T-cell (primary cell): Measurements from ENCODE around the gene PER2. TPM values are rescaled to one million over a fixed set of nuclear protein-coding genes. Genes with fewer than 3 reads are reported as not detected.

Source experiments
- ATAC-seq, 4 experiments: fragments of 200-7000 bp in 3 of 4; fragments of 150-1000 bp in 1 of 4; cut with Tn5 transposase; replicated peaks in 1 of 4; 1 replicate in 3 of 4; 2 replicates in 1 of 4; pipeline ENCODE4 v1.10.0; 2021; ENCODE audit warnings: moderate library complexity in 3 of 4, mild to moderate bottlenecking in 2 of 4, moderate number of reproducible peaks in 1 of 4
- CTCF ChIA-PET, 2 donors: fragments of 300-600 bp; sonication (Branson Sonifier 250); formaldehyde crosslinking; loops; one replicate each; lab custom pipeline; 2022; ENCODE audit warnings: antibody characterized with exemption in 2 of 2; lab: Charles Lee
- POLR2A ChIA-PET, 2 donors: fragments of 300-600 bp; sonication (Branson Sonifier 250); formaldehyde crosslinking; loops; one replicate each; lab custom pipeline; 2022; ENCODE audit warnings: antibody characterized with exemption in 2 of 2; lab: Charles Lee
- DNase-seq, 35 experiments: peaks; one replicate each; pipeline versions ENCODE4 v3.0.0 to v3.0.0-alpha.2; 2013 to 2023
- H3K27ac ChIP-seq: one replicate; pipeline ENCODE4 v1.5.1; 2013; ENCODE audit warnings: low read length
- H3K27me3 ChIP-seq, 2 experiments: replicated peaks in 1 of 2; 1 replicate in 1 of 2; 2 replicates in 1 of 2; pipeline versions ENCODE4 v1.6.1 to v1.7.0; 2013; ENCODE audit warnings: low read length in 1 of 2, mixed read lengths in 1 of 2; ENCODE audit not compliant: control insufficient read depth in 2 of 2, insufficient read depth in 2 of 2; ENCODE audit errors: extremely low read depth in 1 of 2
- H3K36me3 ChIP-seq, 2 donors: 1 replicate in 1 of 2; 2 replicates in 1 of 2; pipeline versions ENCODE4 v1.6.1 to v1.7.0; 2013; ENCODE audit warnings: low read length in 1 of 2; ENCODE audit not compliant: control insufficient read depth in 2 of 2, insufficient read depth in 1 of 2; ENCODE audit errors: extremely low read depth in 1 of 2
- H3K4me1 ChIP-seq, 2 experiments: 1 replicate in 1 of 2; 2 replicates in 1 of 2; pipeline versions ENCODE4 v1.6.1 to v1.7.0; 2013; ENCODE audit warnings: low read length in 2 of 2, mixed read lengths in 1 of 2; ENCODE audit not compliant: insufficient read depth in 2 of 2, control insufficient read depth in 1 of 2; ENCODE audit errors: extremely low read depth in 1 of 2
- H3K4me3 ChIP-seq, 2 donors: 1 replicate in 1 of 2; 2 replicates in 1 of 2; pipeline versions ENCODE4 v1.5.1 to v1.7.0; 2013; ENCODE audit warnings: mild to moderate bottlenecking in 2 of 2, low read length in 1 of 2, moderate library complexity in 1 of 2; ENCODE audit not compliant: control insufficient read depth in 1 of 2; ENCODE audit errors: extremely low read depth in 1 of 2
- H3K9me3 ChIP-seq: 2 replicates; pipeline ENCODE4 v1.7.0; 2013
- H3K27ac Mint-ChIP-seq, 2 donors: one replicate each; pipeline ENCODE4 v1.8.0; 2020 to 2021; ENCODE audit warnings: mild to moderate bottlenecking in 2 of 2, mixed read lengths in 2 of 2
- H3K27me3 Mint-ChIP-seq, 2 donors: one replicate each; pipeline ENCODE4 v1.8.0; 2021 to 2022; ENCODE audit warnings: mixed read lengths in 2 of 2
- H3K36me3 Mint-ChIP-seq: one replicate; pipeline ENCODE4 v1.8.0; 2021; ENCODE audit warnings: mixed read lengths
- H3K4me1 Mint-ChIP-seq, 3 donors: one replicate each; pipeline ENCODE4 v1.8.0; 2020 to 2022; ENCODE audit warnings: mixed read lengths in 3 of 3, mild to moderate bottlenecking in 1 of 3
- H3K4me3 Mint-ChIP-seq, 3 donors: one replicate each; pipeline ENCODE4 v1.8.0; 2020 to 2022; ENCODE audit warnings: mild to moderate bottlenecking in 3 of 3, mixed read lengths in 3 of 3, moderate library complexity in 3 of 3
- H3K9me3 Mint-ChIP-seq, 3 donors: one replicate each; pipeline ENCODE4 v1.8.0; 2020 to 2022; ENCODE audit warnings: mixed read lengths in 3 of 3
- WGBS: methylation state at CpG from one replicate; pipeline ENCODE4 v1.1.5; 2013; ENCODE audit warnings: missing lambda C conversion rate; ENCODE audit not compliant: insufficient coverage; 5-methylcytosine and 5-hydroxymethylcytosine counted together
- total RNA-seq, 35 experiments: library from RNA in 6 of 35; stranded (reverse) in 6 of 35; fragments of 120-200 nt in 1 of 35; gene quantifications; one replicate each; pipeline versions ENCODE4 v1.2.1 to v1.2.4 and lab custom pipeline; 2013 to 2026

Gene PER2
- total RNA-seq, 5 donors from 2014 or later (not counting 1 experiment from before 2014, with no cell fraction given) = 9.3 to 24.5 (median 13.0) TPM

GRCh38 chr2:238305965-238306671, 17.7 kb upstream of the PER2 start:
- Histone ChIP-seq H3K4me1 (no peaks in the 10 kb centered on the region), H3K36me3 (no peaks in the 10 kb centered on the region), H3K27me3 (peaks cover 0 to 28% of the 10 kb centered on the region in 2 experiments), H3K4me3 (no peak overlapping the region), H3K27ac (no peak overlapping the region), H3K9me3 (no peaks in the 10 kb centered on the region)
- H3K36me3 Mint-ChIP-seq = no peaks in the 10 kb centered on the region
- H3K27me3 Mint-ChIP-seq = peaks cover 3 to 5% of the 10 kb centered on the region in 2 donors
- H3K27ac Mint-ChIP-seq = no peak overlapping the region
- DNase-seq = no peak
- CTCF ChIA-PET = no interaction called here
- no peak for ATAC-seq
- H3K9me3 Mint-ChIP-seq = no peaks in the 10 kb centered on the region
- WGBS = 95% methylated on average over 5 of the region's 11 CpGs
- no peak overlapping the region for H3K4me3 Mint-ChIP-seq
- H3K4me1 Mint-ChIP-seq = no peaks in the 10 kb centered on the region
- POLR2A ChIA-PET = no interaction called here

DNA sequence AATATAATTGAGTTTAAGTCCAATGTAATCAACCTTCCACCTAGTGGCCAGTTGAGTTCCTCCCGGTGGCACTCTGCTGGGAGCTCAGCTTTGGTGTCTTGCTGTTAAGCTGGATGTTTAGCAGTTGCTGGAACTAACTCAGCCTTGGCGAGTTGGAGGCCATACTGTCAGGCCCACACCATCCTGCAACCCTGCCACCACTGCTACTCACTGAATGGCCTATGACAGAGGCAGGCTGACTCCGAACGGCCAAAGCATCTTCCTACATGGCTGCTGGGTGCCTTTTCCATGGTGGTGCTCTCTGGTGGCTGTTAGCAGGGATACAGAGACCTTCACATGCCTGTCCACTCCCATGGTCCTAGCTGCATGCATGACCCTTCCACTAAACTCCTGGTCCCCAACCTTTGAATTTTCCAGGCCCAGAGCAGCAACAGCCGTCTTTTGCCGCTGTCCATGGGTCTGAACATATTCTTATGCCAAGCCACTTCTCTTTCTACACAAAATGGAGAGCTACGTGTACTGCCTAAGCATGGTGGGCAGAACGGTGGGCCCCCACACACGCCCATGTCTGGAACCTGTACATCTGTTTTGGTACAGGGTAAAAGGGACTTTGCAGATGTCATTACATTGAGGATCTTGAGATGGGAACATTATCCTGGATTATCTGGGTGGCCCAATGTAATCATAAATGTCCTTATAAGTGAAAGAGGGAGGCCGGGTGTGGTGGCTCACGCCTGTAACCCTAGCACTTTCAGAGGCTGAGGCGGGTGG, 16.9 kb upstream of the PER2 start:
- Mint-ChIP-seq H3K36me3 (no peaks in the 10 kb centered on the region), H3K27ac (no peak overlapping the region), H3K9me3 (no peaks in the 10 kb centered on the region), H3K4me3 (no peak overlapping the region), H3K27me3 (peaks cover 3 to 4% of the 10 kb centered on the region in 2 donors), H3K4me1 (no peaks in the 10 kb centered on the region)
- ATAC-seq (no peak), DNase-seq (no peak)
- Histone ChIP-seq H3K4me1 (no peaks in the 10 kb centered on the region), H3K9me3 (no peaks in the 10 kb centered on the region), H3K36me3 (no peaks in the 10 kb centered on the region), H3K27ac (no peak overlapping the region), H3K27me3 (peaks cover 0 to 30% of the 10 kb centered on the region in 2 experiments), H3K4me3 (no peak overlapping the region)
- ChIA-PET CTCF (no interaction called here), POLR2A (no interaction called here)
- WGBS = 98% methylated on average over 5 of the region's 12 CpGs

- DNase-seq = no peak
- no peaks in the 10 kb centered on the region for H3K9me3 Mint-ChIP-seq
- 87% methylated on average over 6 of the region's 6 CpGs for WGBS
- POLR2A ChIA-PET = no interaction called here
- Histone ChIP-seq H3K4me3 (no peak overlapping the region), H3K9me3 (no peaks in the 10 kb centered on the region), H3K36me3 (no peaks in the 10 kb centered on the region), H3K4me1 (no peaks in the 10 kb centered on the region), H3K27me3 (peaks cover 0 to 20% of the 10 kb centered on the region in 2 experiments), H3K27ac (no peak overlapping the region)
- H3K36me3 Mint-ChIP-seq = no peaks in the 10 kb centered on the region
- no peaks in the 10 kb centered on the region for H3K4me1 Mint-ChIP-seq
- H3K4me3 Mint-ChIP-seq = no peak overlapping the region
- H3K27me3 Mint-ChIP-seq = peaks cover 1 to 2% of the 10 kb centered on the region in 2 donors
- no peak overlapping the region for H3K27ac Mint-ChIP-seq
- CTCF ChIA-PET = no interaction called here
- ATAC-seq = no peak
Observed at GRCh38 chr2:238304116-238304515, 15.7 kb upstream of the PER2 start.

DNA sequence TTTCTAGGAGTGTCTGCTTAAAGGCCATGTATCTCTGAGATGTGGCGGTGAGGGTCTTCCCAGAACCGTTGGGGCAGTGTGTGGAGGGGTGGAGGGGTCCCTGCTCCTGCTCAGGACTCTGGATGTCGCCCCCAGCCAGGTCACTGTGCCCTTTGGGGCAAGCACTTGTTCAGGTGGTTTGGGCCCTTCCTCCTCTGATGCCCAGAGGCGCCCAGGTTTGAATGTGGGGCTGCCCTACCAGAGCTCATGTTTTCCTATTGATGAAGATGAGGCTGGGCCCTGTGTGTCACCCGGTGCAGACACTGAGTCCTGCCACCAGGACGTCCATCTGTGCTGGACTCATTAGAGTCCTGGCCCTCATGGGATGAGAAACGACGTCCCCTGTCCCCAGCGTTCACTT, 14.3 kb upstream of the PER2 start:
- WGBS = 75% methylated on average over 9 of the region's 9 CpGs
- H3K9me3 ChIP-seq = no peaks in the 10 kb centered on the region
- no peaks in the 10 kb centered on the region for H3K9me3 Mint-ChIP-seq
- DNase-seq = no peak
- H3K4me1 Mint-ChIP-seq = no peaks in the 10 kb centered on the region
- H3K36me3 Mint-ChIP-seq = no peaks in the 10 kb centered on the region
- H3K27ac Mint-ChIP-seq = no peak overlapping the region
- peaks cover 0 to 2% of the 10 kb centered on the region in 2 donors for H3K27me3 Mint-ChIP-seq
- peaks cover 0 to 18% of the 10 kb centered on the region in 2 experiments for H3K27me3 ChIP-seq
- ChIA-PET POLR2A (no interaction called here), CTCF (interaction anchor here in 1 of 2 donors (0.6 kb wide), 1 partner anchor 81 kb away, joined by 3 read pairs; no protein-coding TSS in a partner anchor)
- H3K27ac ChIP-seq = no peak overlapping the region
- no peaks in the 10 kb centered on the region for H3K36me3 ChIP-seq
- ATAC-seq = no peak
- H3K4me3 Mint-ChIP-seq = no peak overlapping the region
- no peak overlapping the region for H3K4me3 ChIP-seq
- H3K4me1 ChIP-seq = no peaks in the 10 kb centered on the region

- Mint-ChIP-seq H3K27ac (no peak overlapping the region), H3K4me1 (no peaks in the 10 kb centered on the region), H3K4me3 (no peak overlapping the region), H3K9me3 (no peaks in the 10 kb centered on the region), H3K36me3 (no peaks in the 10 kb centered on the region), H3K27me3 (peaks cover 0 to 5% of the 10 kb centered on the region in 2 donors)
- POLR2A ChIA-PET = no interaction called here
- H3K4me3 ChIP-seq = no peak overlapping the region
- CTCF ChIA-PET = interaction anchor here in 1 of 2 donors (0.5 to 0.7 kb wide), 3 partner anchors 80 to 1928 kb away, joined by 3 read pairs; no protein-coding TSS in a partner anchor
- H3K27ac ChIP-seq = no peak overlapping the region
- no peaks in the 10 kb centered on the region for H3K9me3 ChIP-seq
- H3K27me3 ChIP-seq = peaks cover 0 to 25% of the 10 kb centered on the region in 2 experiments
- ATAC-seq (no peak), DNase-seq (no peak)
- H3K36me3 ChIP-seq = no peaks in the 10 kb centered on the region
- no peaks in the 10 kb centered on the region for H3K4me1 ChIP-seq
- WGBS = 67% methylated on average over 1 of the region's 3 CpGs
Observed at GRCh38 chr2:238302087-238302486, 13.7 kb upstream of the PER2 start.

DNA sequence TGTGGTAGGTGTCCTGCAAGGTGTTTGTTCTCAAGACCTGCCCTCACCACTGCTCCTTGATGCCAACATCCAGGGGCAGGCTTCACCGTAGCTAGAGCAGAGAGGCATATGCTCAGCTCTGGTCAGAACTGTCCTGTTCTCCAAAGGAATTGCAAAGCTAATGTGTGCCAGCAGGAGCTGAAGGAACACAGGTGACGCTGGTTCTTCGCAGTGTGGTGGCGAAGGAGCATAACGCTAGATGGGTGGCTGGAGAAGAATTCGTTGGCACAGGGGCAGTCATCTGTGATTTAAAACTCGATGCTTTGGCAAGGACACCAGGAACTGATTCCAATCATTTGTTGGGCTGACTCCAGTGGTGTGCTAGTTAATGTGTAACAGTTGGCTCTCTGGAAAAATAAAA, 11.4 kb upstream of the PER2 start:
- Histone ChIP-seq H3K4me3 (no peak overlapping the region), H3K27me3 (peaks cover 0 to 28% of the 10 kb centered on the region in 2 experiments), H3K27ac (no peak overlapping the region), H3K36me3 (no peaks in the 10 kb centered on the region), H3K4me1 (no peaks in the 10 kb centered on the region), H3K9me3 (no peaks in the 10 kb centered on the region)
- CTCF ChIA-PET = no interaction called here
- Mint-ChIP-seq H3K9me3 (no peaks in the 10 kb centered on the region), H3K27ac (no peak overlapping the region), H3K36me3 (no peaks in the 10 kb centered on the region), H3K4me3 (no peak overlapping the region), H3K4me1 (no peaks in the 10 kb centered on the region), H3K27me3 (peaks cover 0 to 16% of the 10 kb centered on the region in 2 donors)
- DNase-seq (no peak), ATAC-seq (no peak)
- POLR2A ChIA-PET = interaction anchor here in 1 of 2 donors (0.6 kb wide), 1 partner anchor 101 kb away, joined by 3 read pairs; no protein-coding TSS in a partner anchor
- WGBS = 77% methylated on average over 7 of the region's 7 CpGs
